NCI-H1436 (cell line): ENCODE results near the gene AGBL4.

ENCODE experiments used
- DNase-seq: peaks from one replicate; lab custom pipeline; 2025; lab: John Stamatoyannopoulos, UW

The AGBL4 gene

GRCh38 chr1:48718705-48719104 is 1305.0 kb downstream of the AGBL4 start:
- no peak for DNase-seq

GRCh38 chr1:48718116-48718630 is 1305.6 kb downstream of the AGBL4 start:
- no peak for DNase-seq

- no peak for DNase-seq
Observed at GRCh38 chr1:48717082-48717481, 1306.7 kb downstream of the AGBL4 start.

GRCh38 chr1:48715921-48716320 is 1307.8 kb downstream of the AGBL4 start:
- DNase-seq = peak; percentile 52

GRCh38 chr1:48710915-48711314 is 1312.8 kb downstream of the AGBL4 start:
- no peak for DNase-seq

- no peak for DNase-seq
Observed at GRCh38 chr1:48710318-48710717, 1313.4 kb downstream of the AGBL4 start.

GRCh38 chr1:48704736-48705135 is 1319.0 kb downstream of the AGBL4 start:
- no peak for DNase-seq

- DNase-seq = no peak
Observed at GRCh38 chr1:48701445-48701844, 1322.3 kb downstream of the AGBL4 start.

GRCh38 chr1:48697066-48697707 is 1326.6 kb downstream of the AGBL4 start:
- DNase-seq = peak; percentile 68

- DNase-seq = no peak
Observed at GRCh38 chr1:48695161-48695560, 1328.6 kb downstream of the AGBL4 start.

GRCh38 chr1:48693674-48694320 is 1330.0 kb downstream of the AGBL4 start:
- no peak for DNase-seq

GRCh38 chr1:48693180-48693579 is 1330.6 kb downstream of the AGBL4 start:
- DNase-seq = no peak

- DNase-seq = no peak
Observed at GRCh38 chr1:48692235-48692634, 1331.5 kb downstream of the AGBL4 start.

- DNase-seq = no peak
Observed at GRCh38 chr1:48691429-48692001, 1332.2 kb downstream of the AGBL4 start.

GRCh38 chr1:48688102-48688760 is 1335.5 kb downstream of the AGBL4 start:
- no peak for DNase-seq

- DNase-seq = no peak
Observed at GRCh38 chr1:48687282-48688045, 1336.3 kb downstream of the AGBL4 start.

GRCh38 chr1:48686159-48686558 is 1337.6 kb downstream of the AGBL4 start:
- DNase-seq = no peak

GRCh38 chr1:48684381-48684780 is 1339.4 kb downstream of the AGBL4 start:
- DNase-seq = no peak

GRCh38 chr1:48683839-48684238 is 1339.9 kb downstream of the AGBL4 start:
- no peak for DNase-seq

- DNase-seq = no peak
Observed at GRCh38 chr1:48681476-48682305, 1342.1 kb downstream of the AGBL4 start.

GRCh38 chr1:48680411-48681035 is 1343.2 kb downstream of the AGBL4 start:
- DNase-seq = no peak
